HTERT RPE-1 (cell line): ENCODE data around the gene GPR39.
"Not testable (repeated sequence)": the region's sequence is repeated elsewhere in the genome, so short reads cannot be mapped to it uniquely, and the experiment has no call there.

Experiments
- in situ Hi-C: fragments of 300-500 bp; cut with MboI; formaldehyde crosslinking; loops from 4 replicates; pipeline ENCODE4 v1.14.3; 2020; ENCODE audit warnings: low sequenced_read_pairs

Gene GPR39

DNA sequence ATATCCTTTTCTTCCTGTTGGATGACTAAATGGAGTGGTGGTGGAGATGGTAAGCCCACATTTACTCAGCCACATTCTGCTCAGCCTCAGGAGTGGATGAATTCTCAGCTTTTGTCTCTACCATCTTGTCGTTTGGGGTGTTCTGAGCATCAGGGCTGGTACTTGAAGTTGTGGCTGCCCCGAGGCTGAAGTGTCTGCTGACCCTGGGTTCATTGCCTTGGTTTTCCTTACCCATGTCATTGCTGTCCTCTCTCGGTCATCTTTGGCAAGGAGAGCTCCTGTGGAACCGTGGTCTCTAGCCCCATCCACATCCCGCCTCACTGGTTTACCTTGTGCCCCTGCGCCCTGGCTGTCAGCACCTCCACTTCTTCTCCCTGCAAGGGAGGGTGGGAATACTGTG is 71.9 kb downstream of the GPR39 start:
- in situ Hi-C loops: no loop called here

DNA sequence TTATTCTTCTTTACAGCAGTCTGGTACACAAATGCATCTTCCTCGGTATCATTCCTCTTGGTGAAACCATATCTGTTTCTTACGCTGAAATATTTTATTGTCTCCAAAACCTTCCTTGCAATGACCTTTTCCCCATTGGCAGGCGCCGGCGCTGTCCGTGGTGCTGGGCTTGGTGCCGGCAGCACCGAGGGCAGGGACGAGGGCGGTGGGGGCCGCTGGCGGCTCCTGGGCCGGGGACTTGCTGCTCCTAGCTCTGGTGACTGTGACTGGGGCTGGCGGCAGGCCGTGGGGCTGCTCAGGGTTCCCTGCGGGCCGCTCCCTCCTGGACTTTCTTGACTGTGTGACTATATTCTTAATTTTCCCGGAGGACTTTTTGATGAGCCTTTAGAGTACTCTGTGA is 72.5 kb downstream of the GPR39 start:
- in situ Hi-C loops: no loop called here

DNA sequence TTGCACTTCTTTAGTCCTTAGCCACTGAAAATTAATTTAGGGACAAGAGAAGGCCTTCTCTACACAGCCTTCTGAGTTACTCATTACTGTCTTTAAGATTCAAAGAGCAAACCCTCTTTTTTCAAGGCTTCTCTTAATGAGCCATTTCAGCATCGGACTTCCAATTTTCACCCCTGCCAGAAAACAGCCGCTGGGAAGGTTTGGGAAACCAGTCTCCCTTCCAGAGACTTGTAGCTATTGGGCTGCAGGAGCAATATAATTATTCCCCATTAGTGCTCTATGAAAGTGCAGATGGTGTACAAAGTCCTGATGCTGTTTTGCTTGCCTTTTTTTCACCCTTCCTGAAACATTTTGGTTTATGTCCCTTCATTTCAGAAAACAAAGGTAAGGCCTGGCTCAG is 79.3 kb downstream of the GPR39 start:
- in situ Hi-C loops: no loop called here

GRCh38 chr2:132496555-132496954 is 80.0 kb downstream of the GPR39 start:
- in situ Hi-C loops: no loop called here

DNA sequence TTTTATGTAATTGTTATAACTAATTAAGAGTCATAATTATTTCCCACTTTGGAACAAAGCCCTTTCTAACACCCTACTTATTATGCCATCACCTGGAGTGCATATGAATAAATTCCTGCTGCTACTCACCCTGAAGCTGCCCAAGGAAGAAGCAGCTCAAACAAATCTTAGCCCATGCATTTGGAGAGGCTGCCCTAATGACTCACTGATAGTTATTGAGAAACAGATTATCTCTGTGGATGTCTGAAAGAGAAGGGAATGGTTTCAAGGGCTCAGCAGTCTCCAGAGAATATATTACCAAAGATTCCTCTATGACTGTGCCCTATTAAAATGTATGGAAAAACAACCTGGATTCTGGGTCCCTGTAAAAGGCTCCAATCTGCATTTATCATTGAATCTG is 81.0 kb downstream of the GPR39 start:
- in situ Hi-C loops: no loop called here

DNA sequence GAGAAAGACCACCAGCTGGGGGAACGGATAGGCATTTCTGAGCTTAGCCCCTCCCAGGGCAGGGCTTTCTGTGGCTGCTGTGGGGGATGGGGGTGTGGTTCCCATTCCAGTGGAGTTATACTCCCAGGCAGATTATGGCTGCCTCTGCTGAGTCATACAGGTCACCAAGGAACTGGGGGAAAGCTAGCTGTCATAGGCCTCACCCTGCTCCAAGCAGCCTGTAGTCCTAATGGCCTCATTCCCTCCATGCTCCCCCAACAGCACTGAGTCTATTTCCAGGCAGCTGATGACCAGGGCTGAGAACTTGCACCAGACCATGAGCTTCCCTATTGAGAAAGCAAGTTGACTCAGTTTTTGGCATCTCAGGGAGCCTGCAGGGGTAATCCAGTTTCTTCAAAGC is 87.1 kb downstream of the GPR39 start:
- in situ Hi-C loops: no loop called here

DNA sequence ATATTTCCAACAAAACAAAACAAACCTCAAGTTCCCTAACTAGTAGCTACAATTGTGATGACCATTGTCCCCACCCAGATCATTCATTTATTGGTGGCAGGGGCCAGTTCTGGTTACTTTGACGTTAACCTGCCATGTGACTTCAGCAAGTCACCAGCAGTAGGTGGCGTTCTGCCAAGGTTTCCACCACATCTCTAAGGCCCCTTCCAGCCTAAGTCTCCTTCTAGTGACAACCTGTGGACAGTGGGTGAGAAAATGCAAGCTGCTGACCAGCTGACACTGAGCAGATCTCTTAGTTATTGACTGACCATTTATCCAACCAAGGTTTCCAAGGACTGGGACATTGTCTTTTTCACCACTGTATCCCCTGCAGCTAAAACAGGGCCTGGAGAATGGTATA is 98.4 kb downstream of the GPR39 start:
- in situ Hi-C loops: no loop called here

- in situ Hi-C loops: no loop called here
Measured at GRCh38 chr2:132517386-132517785, 100.8 kb downstream of the GPR39 start.

DNA sequence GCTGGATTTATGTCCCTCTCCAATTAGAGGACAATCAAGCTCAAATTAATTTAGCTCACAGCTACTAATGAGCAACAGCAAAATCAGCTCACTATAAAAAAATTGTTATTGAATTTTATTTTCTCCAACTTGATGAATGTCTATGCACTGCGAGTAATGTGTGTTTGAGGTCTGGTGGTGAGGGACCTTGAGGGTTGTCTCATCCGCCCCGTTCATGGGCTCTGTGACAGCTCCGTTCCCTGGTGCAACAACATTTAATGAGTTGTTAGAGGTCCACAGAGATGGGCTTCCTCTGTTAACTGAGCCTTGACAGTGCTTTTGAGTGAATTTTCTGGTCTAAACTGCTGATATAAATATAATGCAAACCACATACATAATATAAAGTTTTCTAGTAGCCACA is 101.7 kb downstream of the GPR39 start:
- in situ Hi-C loops: no loop called here

DNA sequence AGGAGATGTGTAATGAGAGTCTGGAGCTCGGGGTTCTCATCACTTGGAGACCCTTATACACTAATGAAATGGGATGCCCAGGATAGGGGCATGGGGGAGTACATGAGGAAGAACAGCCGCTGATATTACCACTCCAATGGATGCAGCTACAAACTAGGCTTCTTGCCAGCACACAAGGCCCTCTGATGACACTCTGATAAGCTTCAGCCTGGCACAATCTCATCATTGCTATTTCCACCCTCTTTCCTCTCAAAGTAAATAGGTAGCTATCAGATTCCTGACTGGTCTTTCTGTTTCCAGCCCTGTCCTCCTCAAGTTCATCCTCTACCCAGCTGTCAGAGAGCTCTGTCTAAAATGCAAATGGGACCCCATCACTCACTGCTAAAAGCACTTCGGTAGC is 103.0 kb downstream of the GPR39 start:
- in situ Hi-C loops: no loop called here

GRCh38 chr2:132521341-132521740 is 104.7 kb downstream of the GPR39 start:
- in situ Hi-C loops: no loop called here

GRCh38 chr2:132522901-132523300 is 106.3 kb downstream of the GPR39 start:
- in situ Hi-C loops: no loop called here

DNA sequence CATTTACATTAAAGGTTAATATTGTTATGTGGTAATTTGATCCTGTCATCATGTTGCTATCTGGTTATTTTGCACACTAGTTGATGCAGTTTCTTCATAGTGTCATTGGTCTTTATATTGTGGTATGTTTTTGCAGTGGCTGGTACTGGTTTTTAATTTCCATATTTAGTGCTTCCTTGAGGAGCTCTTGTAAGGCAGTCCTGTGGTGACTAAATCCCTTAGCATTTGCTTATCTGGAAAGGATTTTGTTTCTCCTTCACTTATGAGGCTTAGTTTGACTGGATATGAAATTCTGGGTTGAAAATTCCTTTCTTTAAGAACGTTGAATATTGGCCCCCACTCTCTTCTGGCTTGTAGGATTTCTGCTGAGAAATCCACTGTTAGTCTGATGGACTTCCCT is 120.5 kb downstream of the GPR39 start:
- in situ Hi-C loops: not testable (repeated sequence)

- in situ Hi-C loops: no loop called here
Measured at GRCh38 chr2:132538331-132538855, 121.8 kb downstream of the GPR39 start.

- in situ Hi-C loops: no loop called here
Measured at GRCh38 chr2:132540166-132540565, 123.6 kb downstream of the GPR39 start.

GRCh38 chr2:132542953-132543569 is 126.5 kb downstream of the GPR39 start:
- in situ Hi-C loops: no loop called here

DNA sequence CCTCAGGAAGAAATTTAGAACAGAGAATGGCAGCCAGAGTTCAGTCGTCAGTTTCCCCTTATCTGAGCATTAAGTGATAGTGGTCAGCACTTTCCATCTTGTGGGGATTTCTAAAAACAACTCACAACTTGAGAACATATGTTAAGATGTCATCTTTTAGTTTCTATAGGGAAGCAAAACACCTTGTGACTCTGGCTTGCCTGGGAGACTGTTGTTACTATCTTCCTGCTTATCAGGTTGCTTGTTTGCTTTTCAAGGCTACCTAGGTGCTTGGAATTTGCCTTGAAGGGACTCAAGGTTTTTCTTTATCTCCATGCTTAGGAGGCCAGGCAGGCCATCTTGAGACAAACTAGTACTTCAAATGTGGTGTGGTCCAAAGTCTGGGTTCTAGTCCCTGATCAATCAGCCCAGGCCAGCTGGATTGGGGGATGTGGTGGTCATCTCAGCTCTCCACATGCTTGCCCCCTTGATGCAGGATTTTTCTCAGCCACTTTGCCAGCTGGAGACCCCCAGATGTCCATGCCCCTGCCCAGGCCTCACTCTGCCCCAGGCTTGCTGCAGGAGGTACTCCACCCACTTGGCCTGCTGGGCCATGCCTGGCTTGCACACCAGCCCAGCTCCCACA is 127.5 kb downstream of the GPR39 start:
- in situ Hi-C loops: no loop called here

DNA sequence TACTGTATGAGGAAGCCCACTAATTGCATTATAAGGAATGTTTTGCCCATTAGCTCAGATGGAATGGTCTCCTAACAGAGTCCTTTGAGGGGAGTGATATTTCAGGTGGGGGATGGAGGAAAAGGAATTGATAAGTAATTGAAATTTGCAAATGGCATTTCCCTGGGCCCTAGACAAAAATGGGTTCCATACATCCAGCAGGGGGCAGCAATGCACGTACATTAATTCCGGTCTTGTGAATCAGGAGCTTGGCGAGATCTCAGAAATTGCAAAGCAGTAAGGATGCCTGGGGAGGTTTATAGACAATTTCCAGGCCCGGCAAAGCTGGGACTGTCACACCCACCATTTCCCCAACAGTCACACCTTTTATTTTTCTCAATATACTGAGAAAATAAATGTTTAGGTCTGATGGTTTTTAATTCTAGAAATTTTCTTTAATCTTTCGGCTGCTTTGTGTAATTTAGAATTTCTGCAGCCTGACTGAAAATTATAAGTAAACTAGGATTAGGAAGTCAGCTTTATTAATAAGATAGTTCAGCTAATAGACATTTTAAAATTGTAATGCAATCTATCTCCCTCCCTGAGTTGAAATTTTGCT is 130.6 kb downstream of the GPR39 start:
- in situ Hi-C loops: no loop called here

DNA sequence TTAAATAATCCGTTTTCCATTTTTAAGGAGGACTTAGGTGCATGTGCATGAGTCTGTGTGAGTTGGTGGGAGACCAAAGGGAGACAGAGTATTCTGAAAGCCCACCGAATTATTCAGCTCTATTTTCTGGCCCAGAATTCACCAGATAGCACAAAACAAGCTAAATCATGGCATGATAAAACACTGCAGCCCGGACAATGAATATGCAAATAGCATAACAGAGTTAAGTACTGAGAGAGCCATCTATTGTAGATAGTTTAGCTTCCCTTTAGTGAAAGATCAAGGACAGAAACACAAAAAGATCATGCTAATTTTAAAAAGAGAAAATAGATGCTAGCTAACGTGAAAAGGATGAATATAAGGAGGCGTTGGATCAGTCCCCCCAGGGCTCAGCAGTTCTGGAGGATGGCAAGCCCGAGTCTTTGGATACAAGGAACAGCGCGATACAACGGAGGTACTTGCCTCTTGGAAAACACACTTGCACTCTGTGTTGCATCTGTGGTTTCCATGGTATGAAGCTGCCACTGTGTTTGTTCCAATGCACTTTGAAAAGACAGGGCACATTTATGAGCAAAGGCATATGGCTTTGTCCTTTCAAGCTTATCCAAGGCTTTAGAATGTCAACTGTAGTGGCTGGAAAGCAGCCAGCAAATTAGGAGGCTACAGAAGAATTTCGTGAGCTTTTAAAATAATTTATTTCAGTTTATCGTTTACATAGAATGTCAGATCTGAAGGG is 133.5 kb downstream of the GPR39 start:
- in situ Hi-C loops: no loop called here

DNA sequence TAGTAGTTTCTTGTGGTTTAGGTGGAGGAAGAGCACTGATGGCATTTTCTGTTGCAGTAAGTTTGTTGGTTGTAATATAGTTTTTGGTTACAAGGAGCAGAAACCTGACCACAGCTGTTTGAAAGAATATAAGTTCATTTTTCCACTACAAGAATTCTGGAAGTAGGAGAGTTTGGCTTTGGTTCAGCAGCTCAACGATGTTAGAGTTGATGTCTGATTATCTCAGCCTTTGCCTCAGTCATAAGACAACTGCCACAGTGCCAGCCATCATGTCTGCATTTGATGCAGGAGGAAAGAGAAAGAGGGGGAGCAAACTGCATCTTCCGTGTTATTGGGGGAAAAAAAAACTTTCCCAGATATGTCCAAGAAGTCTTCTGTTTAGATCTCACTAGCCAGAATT is 134.3 kb downstream of the GPR39 start:
- in situ Hi-C loops: no loop called here

DNA sequence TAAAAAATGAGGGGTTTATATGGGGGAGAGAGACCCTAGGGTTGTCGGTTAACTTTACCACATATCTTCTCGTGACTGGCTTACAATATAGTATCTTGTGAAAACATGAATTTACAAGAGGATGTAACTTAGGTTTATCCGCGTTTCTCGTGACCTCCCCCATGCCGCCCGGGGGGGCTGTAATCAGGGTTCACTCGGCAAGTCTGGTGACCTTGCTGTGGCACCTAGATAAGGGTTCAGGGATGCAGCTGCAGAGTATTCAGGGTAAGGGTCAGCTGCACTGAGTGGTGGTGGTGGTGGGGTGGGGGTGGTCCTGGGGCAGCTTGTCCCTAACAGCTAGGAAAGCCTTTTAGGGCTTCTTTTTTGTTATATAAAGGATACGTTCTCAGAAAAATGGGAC is 141.1 kb downstream of the GPR39 start:
- in situ Hi-C loops: no loop called here

GRCh38 chr2:132559326-132559725 is 142.7 kb downstream of the GPR39 start:
- in situ Hi-C loops: no loop called here
